ENCODE results near the gene PLEKHM1.

PLEKHM1 gene

GRCh38 chr17:45427181-45427835 lies 63.2 kb downstream of the PLEKHM1 start:
- DNase-seq (ENCODE audit: low read depth, low spot score) = no peak

- DNase-seq (ENCODE audit: low read depth, low spot score) = no peak
Observed at GRCh38 chr17:45426561-45426960, 64.0 kb downstream of the PLEKHM1 start.

GRCh38 chr17:45425984-45426413 lies 64.5 kb downstream of the PLEKHM1 start:
- DNase-seq (ENCODE audit: low read depth, low spot score) = no peak

GRCh38 chr17:45425125-45425983 lies 65.2 kb downstream of the PLEKHM1 start:
- DNase-seq (ENCODE audit: low read depth, low spot score) = no peak

GRCh38 chr17:45424769-45425124 lies 65.8 kb downstream of the PLEKHM1 start:
- no peak for DNase-seq (ENCODE audit: low read depth, low spot score)

- DNase-seq (ENCODE audit: low read depth, low spot score) = no peak
Observed at GRCh38 chr17:45423975-45424335, 66.6 kb downstream of the PLEKHM1 start.

- no peak for DNase-seq (ENCODE audit: low read depth, low spot score)
Observed at GRCh38 chr17:45423304-45423974, 67.1 kb downstream of the PLEKHM1 start.

- DNase-seq (ENCODE audit: low read depth, low spot score) = no peak
Observed at GRCh38 chr17:45414990-45415881, 75.3 kb downstream of the PLEKHM1 start.

GRCh38 chr17:45413498-45413923 lies 77.0 kb downstream of the PLEKHM1 start:
- no peak for DNase-seq (ENCODE audit: low read depth, low spot score)

GRCh38 chr17:45411348-45412105 lies 79.0 kb downstream of the PLEKHM1 start:
- no peak for DNase-seq (ENCODE audit: low read depth, low spot score)

GRCh38 chr17:45410144-45411091 lies 80.1 kb downstream of the PLEKHM1 start:
- no peak for DNase-seq (ENCODE audit: low read depth, low spot score)

- DNase-seq (ENCODE audit: low read depth, low spot score) = no peak
Observed at GRCh38 chr17:45409659-45410076, 80.9 kb downstream of the PLEKHM1 start.

GRCh38 chr17:45408611-45409421 lies 81.7 kb downstream of the PLEKHM1 start:
- no peak for DNase-seq (ENCODE audit: low read depth, low spot score)

GRCh38 chr17:45406107-45406506 lies 84.4 kb downstream of the PLEKHM1 start:
- no peak for DNase-seq (ENCODE audit: low read depth, low spot score)

- DNase-seq (ENCODE audit: low read depth, low spot score) = no peak
Observed at GRCh38 chr17:45405250-45406086, 85.1 kb downstream of the PLEKHM1 start.

- no peak for DNase-seq (ENCODE audit: low read depth, low spot score)
Observed at GRCh38 chr17:45404870-45405249, 85.7 kb downstream of the PLEKHM1 start.

- no peak for DNase-seq (ENCODE audit: low read depth, low spot score)
Observed at GRCh38 chr17:45403906-45404490, 86.5 kb downstream of the PLEKHM1 start.

Data from brain pericyte (primary cell).